Transverse colon (tissue), 4 donors: Measurements from ENCODE around the gene DROSHA.

Experiments used
- POLR2A ChIP-seq: fragments of 450-650 bp; IDR thresholded peaks from one replicate; pipeline ENCODE4 v1.6.1; 2016; ENCODE audit warnings: antibody characterized with exemption, mild to moderate bottlenecking, moderate library complexity
- POLR2AphosphoS5 ChIP-seq, 3 donors: sonication (generic); formaldehyde crosslinking; IDR thresholded peaks; one replicate each; pipeline ENCODE4 v1.6.1; 2016; ENCODE audit warnings: antibody characterized with exemption in 3 of 3
- TF ChIP-seq, protein P1 (sequence below), 5 experiments: fragments of 200-600 bp in 3 of 5; fragments of 450-650 bp in 2 of 5; sonication (generic) in 3 of 5; IDR thresholded peaks; 1 replicate in 2 of 5; 2 replicates in 3 of 5; pipeline ENCODE4 v1.5.1; 2016 to 2017; ENCODE audit warnings: antibody characterized with exemption in 5 of 5, inconsistent platforms in 3 of 5, mild to moderate bottlenecking in 2 of 5, moderate library complexity in 1 of 5

DNA sequence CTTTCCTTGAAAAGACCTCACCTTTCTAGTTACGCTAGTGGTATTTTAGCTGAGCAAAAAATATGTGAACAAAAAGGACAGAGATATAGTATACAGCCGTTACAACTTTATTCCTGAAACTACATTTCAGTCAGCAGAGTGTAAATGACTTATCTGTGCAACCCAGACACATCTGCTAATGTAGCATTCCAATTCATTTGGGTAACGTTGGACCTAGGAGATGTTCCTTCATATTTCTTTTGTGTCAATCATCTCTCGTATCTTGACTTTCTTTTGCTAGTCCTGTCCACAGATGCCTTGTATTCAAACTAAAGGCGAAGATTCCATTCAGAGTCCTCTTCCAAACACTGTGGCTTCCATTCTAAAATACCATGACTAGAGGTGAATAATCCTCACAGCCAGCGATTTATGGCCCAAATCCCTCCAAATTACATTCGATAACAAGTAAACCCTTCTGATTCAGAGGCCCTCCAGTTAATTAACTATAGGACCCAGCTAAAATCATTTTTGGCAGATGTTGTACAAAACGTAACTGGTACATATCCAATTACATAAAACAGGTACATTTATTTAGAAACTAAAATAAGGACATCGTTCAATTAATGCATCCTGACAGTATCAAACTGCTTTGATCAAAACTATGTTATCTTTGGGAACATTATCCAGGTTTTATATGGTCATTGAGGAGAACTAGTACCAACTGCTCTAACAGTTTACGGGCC is 155.7 kb downstream of the DROSHA start:
- TF ChIP-seq, protein P1, sequence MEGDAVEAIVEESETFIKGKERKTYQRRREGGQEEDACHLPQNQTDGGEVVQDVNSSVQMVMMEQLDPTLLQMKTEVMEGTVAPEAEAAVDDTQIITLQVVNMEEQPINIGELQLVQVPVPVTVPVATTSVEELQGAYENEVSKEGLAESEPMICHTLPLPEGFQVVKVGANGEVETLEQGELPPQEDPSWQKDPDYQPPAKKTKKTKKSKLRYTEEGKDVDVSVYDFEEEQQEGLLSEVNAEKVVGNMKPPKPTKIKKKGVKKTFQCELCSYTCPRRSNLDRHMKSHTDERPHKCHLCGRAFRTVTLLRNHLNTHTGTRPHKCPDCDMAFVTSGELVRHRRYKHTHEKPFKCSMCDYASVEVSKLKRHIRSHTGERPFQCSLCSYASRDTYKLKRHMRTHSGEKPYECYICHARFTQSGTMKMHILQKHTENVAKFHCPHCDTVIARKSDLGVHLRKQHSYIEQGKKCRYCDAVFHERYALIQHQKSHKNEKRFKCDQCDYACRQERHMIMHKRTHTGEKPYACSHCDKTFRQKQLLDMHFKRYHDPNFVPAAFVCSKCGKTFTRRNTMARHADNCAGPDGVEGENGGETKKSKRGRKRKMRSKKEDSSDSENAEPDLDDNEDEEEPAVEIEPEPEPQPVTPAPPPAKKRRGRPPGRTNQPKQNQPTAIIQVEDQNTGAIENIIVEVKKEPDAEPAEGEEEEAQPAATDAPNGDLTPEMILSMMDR (IDR thresholded peaks at IDR 0.05) = no peak
- no peak for TF ChIP-seq POLR2AphosphoS5 (IDR thresholded peaks at IDR 0.05)
- no peak for TF ChIP-seq POLR2A
